Measurements from ENCODE around the gene GRB10. TPM values are rescaled to one million over a fixed set of nuclear protein-coding genes. Genes with fewer than 3 reads are reported as not detected.

GRB10 gene
- total RNA-seq: 10 to 100 TPM; 57.4 to 68.6 TPM
- 10 to 100 TPM; 11.6 to 24.6 TPM for polyA plus RNA-seq
- long read RNA-seq, donor 1: 0 reads
- long read RNA-seq, donor 2, partial matches to known transcripts: 0 of 1 reads
- long read RNA-seq, donor 2, other reads (novel, unspliced or antisense): 0 of 1 reads
- long read RNA-seq, donor 3, partial matches to known transcripts: 0 of 1 reads
- long read RNA-seq, donor 3, other reads (novel, unspliced or antisense): 0 of 1 reads
- long read RNA-seq, donor 4, full-length matches to known transcripts: 1 of 1 reads
- long read RNA-seq, donor 4, partial matches to known transcripts: 0 of 1 reads
- long read RNA-seq, donor 4, other reads (novel, unspliced or antisense): 0 of 1 reads
- long read RNA-seq, donor 5, full-length matches to known transcripts: 2 of 2 reads
- long read RNA-seq, donor 5, partial matches to known transcripts: 0 of 2 reads
- long read RNA-seq, donor 5, other reads (novel, unspliced or antisense): 0 of 2 reads

DNA sequence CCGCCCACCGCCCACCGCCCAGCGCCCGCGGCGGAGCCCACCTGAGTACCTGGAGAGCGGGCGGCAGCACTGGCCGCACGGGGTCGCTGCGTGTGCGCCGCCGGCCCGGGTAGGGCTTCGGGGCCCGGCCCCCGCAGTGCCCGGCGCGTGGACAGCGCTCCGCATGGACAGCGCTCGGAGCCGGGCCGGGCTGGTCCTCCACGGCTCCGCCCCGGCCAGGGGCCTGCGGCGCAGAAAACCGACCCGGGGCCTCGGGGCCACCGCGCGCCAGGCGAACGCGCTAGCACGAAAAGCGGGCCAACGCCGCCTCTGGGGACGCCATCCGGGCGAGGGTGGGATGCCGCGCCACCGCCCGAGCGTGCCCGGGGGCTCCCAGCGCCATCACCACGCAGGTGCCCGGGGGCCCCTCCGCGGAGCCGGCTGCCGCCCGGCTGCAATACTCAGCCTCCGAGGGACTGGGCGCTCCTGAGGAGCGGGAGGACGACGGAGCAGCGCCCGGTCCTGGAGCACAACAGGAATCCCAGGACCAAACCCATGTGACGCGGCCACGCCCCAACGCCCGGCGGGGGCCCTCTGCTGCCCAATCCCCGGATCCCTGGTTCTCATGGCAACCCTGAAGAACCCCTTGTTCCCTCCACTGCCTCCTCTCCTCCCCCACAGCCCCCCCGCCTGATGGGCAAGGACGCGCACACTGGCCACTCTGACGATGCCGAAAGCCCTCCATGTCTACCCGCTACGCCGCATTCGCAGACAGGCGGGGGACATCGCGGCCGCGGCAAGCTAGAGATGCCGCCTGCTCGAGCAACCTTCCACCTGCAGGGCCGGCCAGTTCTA lies at the start of gene GRB10:
Gene GRB10 (minus strand): TSS at position 522 of the 834 bp plus-strand sequence. CDS start 50,574 bp downstream, outside the sequence.
- Histone ChIP-seq H3K36me3 (ENCODE audit: control insufficient read depth in 4 of 4, insufficient read depth in 4 of 4, low read length in 4 of 4) (peaks cover 0 to 3% (median 0%) of the 10 kb centered on the region in 4 donors), H3K27me3 (ENCODE audit: control insufficient read depth in 3 of 3, insufficient read depth in 3 of 3, low read length in 2 of 3) (peaks cover 0 to 3% (median 3%) of the 10 kb centered on the region in 3 donors), H3K4me1 (ENCODE audit: control insufficient read depth in 5 of 5, insufficient read depth in 5 of 5, low read length in 5 of 5) (peaks cover 0 to 16% (median 3%) of the 10 kb centered on the region in 5 donors), H3K9ac (ENCODE audit: insufficient read depth in 1 of 2, low read length in 2 of 2) (no peak within 1 kb of the TSS), H3K9me3 (ENCODE audit: control insufficient read depth in 4 of 4, insufficient read depth in 3 of 4, low read length in 3 of 4) (no peaks in the 10 kb centered on the region), H3K27ac (ENCODE audit: low read depth in 1 of 2, low read length in 1 of 2) (no peak within 1 kb of the TSS), H3K4me3 (peak within 1 kb of the TSS; percentile 35)
- DNase-seq (peak in 2 of 3 donors; percentile 10 to 46), ATAC-seq (ENCODE audit: insufficient read depth, low FRiP score) (peak; percentile 70)
- 51 to 53% methylated on average over 74 to 95 of the region's 95 CpGs for WGBS, 2 donors
- TF ChIP-seq, protein P1, sequence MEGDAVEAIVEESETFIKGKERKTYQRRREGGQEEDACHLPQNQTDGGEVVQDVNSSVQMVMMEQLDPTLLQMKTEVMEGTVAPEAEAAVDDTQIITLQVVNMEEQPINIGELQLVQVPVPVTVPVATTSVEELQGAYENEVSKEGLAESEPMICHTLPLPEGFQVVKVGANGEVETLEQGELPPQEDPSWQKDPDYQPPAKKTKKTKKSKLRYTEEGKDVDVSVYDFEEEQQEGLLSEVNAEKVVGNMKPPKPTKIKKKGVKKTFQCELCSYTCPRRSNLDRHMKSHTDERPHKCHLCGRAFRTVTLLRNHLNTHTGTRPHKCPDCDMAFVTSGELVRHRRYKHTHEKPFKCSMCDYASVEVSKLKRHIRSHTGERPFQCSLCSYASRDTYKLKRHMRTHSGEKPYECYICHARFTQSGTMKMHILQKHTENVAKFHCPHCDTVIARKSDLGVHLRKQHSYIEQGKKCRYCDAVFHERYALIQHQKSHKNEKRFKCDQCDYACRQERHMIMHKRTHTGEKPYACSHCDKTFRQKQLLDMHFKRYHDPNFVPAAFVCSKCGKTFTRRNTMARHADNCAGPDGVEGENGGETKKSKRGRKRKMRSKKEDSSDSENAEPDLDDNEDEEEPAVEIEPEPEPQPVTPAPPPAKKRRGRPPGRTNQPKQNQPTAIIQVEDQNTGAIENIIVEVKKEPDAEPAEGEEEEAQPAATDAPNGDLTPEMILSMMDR (IDR thresholded peaks at IDR 0.05; ENCODE audit: control extremely low read depth, extremely low read depth): no peak

DNA sequence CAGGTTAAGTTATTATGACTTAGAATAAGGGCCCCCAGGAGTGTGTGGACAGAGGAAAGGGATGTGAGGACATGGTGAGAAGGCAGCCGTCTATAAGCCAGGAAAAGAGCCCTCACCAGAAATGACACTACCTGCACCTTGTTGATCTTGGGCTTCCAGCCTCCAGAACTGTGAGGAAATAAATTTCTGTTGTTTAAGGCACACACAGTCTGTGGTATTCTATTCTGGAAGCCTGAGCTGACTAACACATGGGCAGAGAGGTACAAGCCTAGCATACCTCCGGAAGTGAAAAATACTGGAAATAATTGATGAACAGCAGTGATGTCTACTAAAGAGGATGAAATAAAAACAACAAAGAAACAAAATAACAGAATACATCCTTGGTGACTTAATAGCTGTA lies 46.1 kb upstream of the GRB10 start:
- H3K9ac ChIP-seq (ENCODE audit: insufficient read depth in 1 of 2, low read length in 2 of 2): no peak overlapping the region
- H3K9me3 ChIP-seq (ENCODE audit: control insufficient read depth in 4 of 4, insufficient read depth in 3 of 4, low read length in 3 of 4): peaks cover 0 to 4% (median 0%) of the 10 kb centered on the region in 4 donors
- ATAC-seq (ENCODE audit: insufficient read depth, low FRiP score): no peak
- H3K4me3 ChIP-seq: no peak overlapping the region
- H3K4me1 ChIP-seq (ENCODE audit: control insufficient read depth in 5 of 5, insufficient read depth in 5 of 5, low read length in 5 of 5): no peaks in the 10 kb centered on the region
- no peaks in the 10 kb centered on the region for H3K27me3 ChIP-seq (ENCODE audit: control insufficient read depth in 3 of 3, insufficient read depth in 3 of 3, low read length in 2 of 3)
- TF ChIP-seq, protein P1 (IDR thresholded peaks at IDR 0.05; ENCODE audit: control extremely low read depth, extremely low read depth): no peak
- no peak for DNase-seq
- no peaks in the 10 kb centered on the region for H3K36me3 ChIP-seq (ENCODE audit: control insufficient read depth in 4 of 4, insufficient read depth in 4 of 4, low read length in 4 of 4)
- WGBS, 2 donors: 86 to 90% methylated on average over 2 of the region's 2 CpGs
- H3K27ac ChIP-seq (ENCODE audit: low read depth in 1 of 2, low read length in 1 of 2): no peak overlapping the region

DNA sequence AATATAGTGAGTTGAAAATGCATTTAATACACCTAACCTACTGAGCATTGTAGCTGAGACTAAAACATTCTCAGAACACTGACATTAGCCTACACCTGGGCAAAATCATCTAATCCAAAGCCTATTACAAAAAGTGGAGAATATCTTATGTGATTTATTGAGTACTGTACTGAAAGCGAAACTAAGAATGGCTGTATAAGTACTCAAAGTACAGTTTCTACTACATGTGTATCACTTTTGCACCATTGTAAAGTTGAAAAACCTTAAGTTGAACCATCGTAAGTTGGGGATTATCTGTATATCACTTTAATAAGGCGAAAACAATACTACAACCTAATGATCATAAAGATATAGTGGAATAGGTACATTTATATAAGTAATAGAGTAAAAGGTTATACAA lies 45.4 kb upstream of the GRB10 start:
- Histone ChIP-seq H3K9me3 (ENCODE audit: control insufficient read depth in 4 of 4, insufficient read depth in 3 of 4, low read length in 3 of 4) (peaks cover 0 to under 1% (median 0%) of the 10 kb centered on the region in 4 donors), H3K9ac (ENCODE audit: insufficient read depth in 1 of 2, low read length in 2 of 2) (no peak overlapping the region), H3K36me3 (ENCODE audit: control insufficient read depth in 4 of 4, insufficient read depth in 4 of 4, low read length in 4 of 4) (no peaks in the 10 kb centered on the region), H3K4me3 (no peak overlapping the region), H3K27me3 (ENCODE audit: control insufficient read depth in 3 of 3, insufficient read depth in 3 of 3, low read length in 2 of 3) (no peaks in the 10 kb centered on the region), H3K27ac (ENCODE audit: low read depth in 1 of 2, low read length in 1 of 2) (no peak overlapping the region), H3K4me1 (ENCODE audit: control insufficient read depth in 5 of 5, insufficient read depth in 5 of 5, low read length in 5 of 5) (no peaks in the 10 kb centered on the region)
- TF ChIP-seq, protein P1 (IDR thresholded peaks at IDR 0.05; ENCODE audit: control extremely low read depth, extremely low read depth): no peak
- no peak for ATAC-seq (ENCODE audit: insufficient read depth, low FRiP score)
- DNase-seq: no peak
- 93% methylated on average over 3 of the region's 3 CpGs for WGBS, 2 donors

Measured in lung (tissue), 16 donors.